ENCODE data around the gene SLC17A5. TPM values are rescaled to one million over a fixed set of nuclear protein-coding genes. Genes with fewer than 3 reads are reported as not detected.

Gene SLC17A5
- total and polyA plus RNA-seq, 9 donors: 13.5 to 24.8 (median 19.1) TPM

DNA sequence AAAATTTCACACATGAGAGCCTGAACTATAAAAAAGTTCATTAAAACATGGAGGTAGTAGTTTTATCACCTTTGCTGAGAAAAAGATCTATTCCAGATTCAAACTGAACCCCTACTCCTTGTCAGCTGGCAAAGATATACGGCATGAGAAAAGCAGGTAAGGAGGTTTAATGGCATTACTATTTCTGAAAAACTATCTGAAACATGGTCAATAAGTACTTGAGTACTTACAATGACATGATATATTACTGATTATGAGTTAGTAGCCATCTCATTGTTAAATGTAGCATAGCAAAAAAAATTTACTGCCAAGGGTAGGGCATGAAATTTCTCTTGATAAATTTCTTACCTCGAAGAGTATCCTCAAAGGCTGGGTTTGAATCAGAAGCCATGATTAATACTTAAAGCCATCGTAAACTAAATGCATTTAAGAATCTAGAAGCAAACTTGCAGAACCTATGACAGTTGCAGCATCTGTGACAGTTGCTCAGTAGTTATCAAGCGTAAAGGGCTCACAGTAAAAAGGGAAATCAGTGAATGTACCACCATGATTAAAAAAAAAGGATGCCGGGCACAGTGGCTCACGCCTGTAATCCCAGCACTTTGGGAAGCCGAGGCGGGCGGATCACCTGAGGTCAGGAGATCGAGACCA, 8.7 kb downstream of the SLC17A5 start:
- H3K27ac ChIP-seq (ENCODE audit: low read length): no peak overlapping the region
- H3K4me3 ChIP-seq (ENCODE audit: low read length): peak overlapping the region; percentile 15
- H3K4me1 ChIP-seq (ENCODE audit: control insufficient read depth, insufficient read depth, low read length): no peaks in the 10 kb centered on the region
- peaks cover 5% of the 10 kb centered on the region for H3K36me3 ChIP-seq (ENCODE audit: control insufficient read depth, insufficient read depth, low read length)
- H3K9me3 ChIP-seq (replicated peaks; ENCODE audit: control insufficient read depth, low read depth, low read length): no peaks in the 10 kb centered on the region
- WGBS (ENCODE audit: insufficient coverage): 18% methylated on average over 8 of the region's 10 CpGs
- H3K27me3 ChIP-seq (ENCODE audit: control insufficient read depth, insufficient read depth, low read length): no peaks in the 10 kb centered on the region
- no peak for DNase-seq

DNA sequence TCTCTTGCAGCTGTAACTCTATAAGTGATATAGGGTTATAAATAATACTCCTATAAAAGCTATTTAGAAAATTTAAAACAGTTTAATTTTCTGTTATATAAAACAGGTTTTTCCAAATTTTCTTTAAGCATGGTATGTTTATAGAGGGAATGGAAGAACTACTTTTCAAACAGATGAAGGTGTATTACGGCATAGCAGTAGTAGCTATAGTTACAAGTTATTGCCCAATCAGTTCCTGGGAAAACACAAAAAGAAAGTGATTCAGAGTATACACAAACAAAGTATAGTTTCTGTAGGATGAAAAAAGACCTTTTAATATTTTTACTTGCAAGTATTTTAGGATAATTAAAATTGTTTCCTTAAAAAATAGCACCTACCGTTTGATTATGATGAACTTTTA, 9.8 kb downstream of the SLC17A5 start:
- peaks cover 3% of the 10 kb centered on the region for H3K36me3 ChIP-seq (ENCODE audit: control insufficient read depth, insufficient read depth, low read length)

DNA sequence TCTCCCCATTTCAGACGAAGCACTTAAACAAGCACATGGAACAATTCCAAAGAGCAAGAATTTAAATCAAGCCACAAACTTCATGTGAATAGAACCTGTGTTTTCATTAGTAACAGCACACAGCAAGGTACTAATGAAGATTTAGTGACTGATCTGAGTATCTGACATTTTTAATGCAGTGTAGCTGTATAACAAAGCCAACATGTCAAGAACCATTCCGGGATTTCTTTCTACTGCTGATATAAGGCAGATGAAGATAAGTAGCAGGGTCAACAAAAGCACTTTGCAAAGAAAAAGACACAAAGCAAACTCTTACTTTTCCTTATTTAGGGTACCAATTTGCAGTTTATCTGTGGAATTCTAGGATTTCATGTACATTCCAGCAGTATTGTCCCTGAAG, 11.3 kb downstream of the SLC17A5 start:
- no peak for DNase-seq
- WGBS (ENCODE audit: insufficient coverage): no CpG with 5 or more reads among the region's 2 CpGs
- Histone ChIP-seq H3K4me3 (ENCODE audit: low read length) (no peak overlapping the region), H3K27me3 (ENCODE audit: control insufficient read depth, insufficient read depth, low read length) (no peaks in the 10 kb centered on the region), H3K36me3 (ENCODE audit: control insufficient read depth, insufficient read depth, low read length) (peaks cover 4% of the 10 kb centered on the region), H3K4me1 (ENCODE audit: control insufficient read depth, insufficient read depth, low read length) (no peaks in the 10 kb centered on the region), H3K27ac (ENCODE audit: low read length) (no peak overlapping the region), H3K9me3 (replicated peaks; ENCODE audit: control insufficient read depth, low read depth, low read length) (no peaks in the 10 kb centered on the region)

More for the DNA sequence above, 9.8 kb downstream of the SLC17A5 start:
- no peak for DNase-seq
- Histone ChIP-seq H3K27me3 (ENCODE audit: control insufficient read depth, insufficient read depth, low read length) (no peaks in the 10 kb centered on the region), H3K9me3 (replicated peaks; ENCODE audit: control insufficient read depth, low read depth, low read length) (no peaks in the 10 kb centered on the region), H3K4me3 (ENCODE audit: low read length) (no peak overlapping the region), H3K27ac (ENCODE audit: low read length) (no peak overlapping the region), H3K4me1 (ENCODE audit: control insufficient read depth, insufficient read depth, low read length) (no peaks in the 10 kb centered on the region)
- no CpG with 5 or more reads among the region's 2 CpGs for WGBS (ENCODE audit: insufficient coverage)

DNA sequence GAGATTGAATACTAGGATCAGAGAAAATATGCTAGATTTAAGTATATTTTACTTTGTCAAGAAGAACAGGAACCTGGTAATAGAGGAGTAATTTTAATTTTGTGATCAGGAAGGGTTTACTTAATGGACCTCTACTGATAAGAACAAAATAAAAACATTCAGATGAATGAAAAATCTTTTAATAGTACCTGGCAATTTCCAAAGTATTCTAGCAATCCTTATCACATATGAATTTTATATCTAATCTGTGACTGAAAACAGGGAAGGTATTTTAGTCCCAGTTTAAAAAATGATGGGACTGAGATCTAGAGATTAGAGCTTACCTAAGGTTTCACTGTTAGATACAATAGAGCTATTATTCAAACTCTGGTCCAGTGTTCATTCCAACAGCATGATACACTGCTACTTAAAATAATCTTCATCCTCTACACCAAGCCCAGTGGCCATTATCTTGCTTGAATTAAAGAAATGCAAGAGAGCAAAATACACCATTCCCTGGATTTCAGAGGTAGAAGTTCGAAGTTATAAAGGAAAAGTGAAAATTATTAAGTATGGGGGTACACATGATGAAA, 13.5 kb downstream of the SLC17A5 start:
- H3K4me1 ChIP-seq (ENCODE audit: control insufficient read depth, insufficient read depth, low read length): no peaks in the 10 kb centered on the region
- H3K9me3 ChIP-seq (replicated peaks; ENCODE audit: control insufficient read depth, low read depth, low read length): no peaks in the 10 kb centered on the region
- peaks cover 13% of the 10 kb centered on the region for H3K36me3 ChIP-seq (ENCODE audit: control insufficient read depth, insufficient read depth, low read length)
- no peak overlapping the region for H3K4me3 ChIP-seq (ENCODE audit: low read length)
- no peaks in the 10 kb centered on the region for H3K27me3 ChIP-seq (ENCODE audit: control insufficient read depth, insufficient read depth, low read length)
- no CpG with 5 or more reads among the region's 1 CpG for WGBS (ENCODE audit: insufficient coverage)
- DNase-seq: no peak
- no peak overlapping the region for H3K27ac ChIP-seq (ENCODE audit: low read length)

DNA sequence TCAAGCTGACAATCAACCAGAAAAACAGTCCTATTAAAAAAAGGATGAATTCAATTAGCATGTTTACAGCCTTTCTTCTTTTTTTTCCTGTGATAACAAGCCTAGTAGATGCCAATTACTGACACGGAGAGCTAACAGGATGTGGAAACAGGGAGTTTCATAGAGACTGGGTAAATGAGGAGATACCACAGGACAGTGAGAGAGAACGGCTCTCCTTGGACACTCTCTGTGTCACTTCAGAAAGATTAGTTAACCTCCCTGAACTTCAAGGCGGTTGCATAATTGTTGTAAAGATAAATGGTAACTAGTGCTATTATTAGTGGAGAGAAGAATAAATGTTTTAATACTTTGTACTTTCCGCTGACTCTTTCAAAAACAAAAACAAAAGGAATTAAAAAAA, 14.8 kb downstream of the SLC17A5 start:
- no peak for DNase-seq
- Histone ChIP-seq H3K4me1 (ENCODE audit: control insufficient read depth, insufficient read depth, low read length) (no peaks in the 10 kb centered on the region), H3K9me3 (replicated peaks; ENCODE audit: control insufficient read depth, low read depth, low read length) (no peaks in the 10 kb centered on the region), H3K4me3 (ENCODE audit: low read length) (no peak overlapping the region), H3K36me3 (ENCODE audit: control insufficient read depth, insufficient read depth, low read length) (peaks cover 19% of the 10 kb centered on the region), H3K27ac (ENCODE audit: low read length) (no peak overlapping the region), H3K27me3 (ENCODE audit: control insufficient read depth, insufficient read depth, low read length) (no peaks in the 10 kb centered on the region)
- no CpG with 5 or more reads among the region's 4 CpGs for WGBS (ENCODE audit: insufficient coverage)

DNA sequence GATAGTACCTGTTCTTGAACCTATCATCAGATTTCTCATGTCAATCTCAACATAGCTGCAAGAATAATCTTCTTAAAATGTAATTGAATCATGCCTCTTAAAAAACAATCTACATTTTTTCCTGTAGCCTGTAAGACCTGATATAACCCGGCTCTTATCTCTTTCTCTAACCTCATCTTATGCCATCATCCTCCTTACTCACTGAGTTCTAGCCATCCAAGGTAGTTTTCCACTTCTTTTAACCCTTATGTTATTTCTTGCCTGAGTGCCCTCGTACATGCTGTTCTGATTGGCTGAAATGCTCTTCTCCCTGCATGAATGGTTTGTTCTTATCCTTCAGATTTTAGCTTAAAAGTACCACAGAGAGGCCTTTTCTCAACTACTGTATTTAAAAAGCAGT, 16.4 kb downstream of the SLC17A5 start:
- 100% methylated on average over 1 of the region's 2 CpGs for WGBS (ENCODE audit: insufficient coverage)

DNA sequence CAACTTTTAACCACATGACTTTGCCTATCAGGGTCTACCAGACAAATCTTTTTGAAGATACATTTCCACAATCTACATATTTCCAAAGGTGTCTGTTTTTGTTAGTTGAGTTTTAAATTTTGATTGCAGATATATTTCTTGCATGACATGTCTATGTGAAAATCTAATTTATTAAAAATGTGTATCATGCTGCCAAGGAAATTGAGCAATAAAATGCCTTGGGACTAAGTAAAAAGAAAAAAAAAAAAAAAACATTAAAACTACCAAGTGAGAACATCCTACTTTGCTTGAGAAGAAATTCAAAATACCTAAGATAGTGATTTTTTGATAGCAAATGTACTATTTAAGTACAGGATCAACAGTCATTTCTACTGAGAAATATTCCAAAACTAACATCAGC, 17.7 kb downstream of the SLC17A5 start:
- H3K27me3 ChIP-seq (ENCODE audit: control insufficient read depth, insufficient read depth, low read length): no peaks in the 10 kb centered on the region
- H3K9me3 ChIP-seq (replicated peaks; ENCODE audit: control insufficient read depth, low read depth, low read length): no peaks in the 10 kb centered on the region
- no peaks in the 10 kb centered on the region for H3K4me1 ChIP-seq (ENCODE audit: control insufficient read depth, insufficient read depth, low read length)
- no peak overlapping the region for H3K4me3 ChIP-seq (ENCODE audit: low read length)
- H3K27ac ChIP-seq (ENCODE audit: low read length): no peak overlapping the region
- H3K36me3 ChIP-seq (ENCODE audit: control insufficient read depth, insufficient read depth, low read length): peaks cover 23% of the 10 kb centered on the region
- no peak for DNase-seq

More for the DNA sequence above, 16.4 kb downstream of the SLC17A5 start:
- no peak overlapping the region for H3K4me3 ChIP-seq (ENCODE audit: low read length)
- H3K9me3 ChIP-seq (replicated peaks; ENCODE audit: control insufficient read depth, low read depth, low read length): no peaks in the 10 kb centered on the region
- H3K36me3 ChIP-seq (ENCODE audit: control insufficient read depth, insufficient read depth, low read length): peaks cover 26% of the 10 kb centered on the region
- H3K4me1 ChIP-seq (ENCODE audit: control insufficient read depth, insufficient read depth, low read length): no peaks in the 10 kb centered on the region
- no peak overlapping the region for H3K27ac ChIP-seq (ENCODE audit: low read length)
- H3K27me3 ChIP-seq (ENCODE audit: control insufficient read depth, insufficient read depth, low read length): no peaks in the 10 kb centered on the region
- no peak for DNase-seq

DNA sequence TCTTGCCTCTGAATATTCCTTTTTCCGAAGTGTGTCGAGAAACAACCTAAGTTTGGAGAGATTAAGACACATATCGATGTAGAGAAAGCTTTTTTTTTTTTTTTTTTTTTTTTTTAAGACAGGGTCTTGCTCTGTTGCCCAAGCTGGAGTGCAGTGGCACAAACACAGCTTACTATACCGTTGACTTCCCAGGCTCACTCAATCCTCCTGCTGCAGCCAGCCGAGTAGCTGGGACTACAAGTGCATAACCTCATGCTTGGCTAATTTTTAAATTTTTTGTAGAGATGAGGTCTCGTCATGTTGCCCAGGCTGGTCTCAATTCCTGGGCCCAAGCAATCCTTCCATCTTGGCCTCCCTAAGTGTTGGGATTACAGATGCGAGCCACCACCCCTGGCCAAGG, 21.4 kb downstream of the SLC17A5 start:
- no peaks in the 10 kb centered on the region for H3K9me3 ChIP-seq (replicated peaks; ENCODE audit: control insufficient read depth, low read depth, low read length)
- WGBS (ENCODE audit: insufficient coverage): no CpG with 5 or more reads among the region's 7 CpGs
- no peak overlapping the region for H3K4me3 ChIP-seq (ENCODE audit: low read length)
- H3K27ac ChIP-seq (ENCODE audit: low read length): no peak overlapping the region
- no peaks in the 10 kb centered on the region for H3K27me3 ChIP-seq (ENCODE audit: control insufficient read depth, insufficient read depth, low read length)
- DNase-seq: no peak
- peaks cover 27% of the 10 kb centered on the region for H3K36me3 ChIP-seq (ENCODE audit: control insufficient read depth, insufficient read depth, low read length)
- no peaks in the 10 kb centered on the region for H3K4me1 ChIP-seq (ENCODE audit: control insufficient read depth, insufficient read depth, low read length)

DNA sequence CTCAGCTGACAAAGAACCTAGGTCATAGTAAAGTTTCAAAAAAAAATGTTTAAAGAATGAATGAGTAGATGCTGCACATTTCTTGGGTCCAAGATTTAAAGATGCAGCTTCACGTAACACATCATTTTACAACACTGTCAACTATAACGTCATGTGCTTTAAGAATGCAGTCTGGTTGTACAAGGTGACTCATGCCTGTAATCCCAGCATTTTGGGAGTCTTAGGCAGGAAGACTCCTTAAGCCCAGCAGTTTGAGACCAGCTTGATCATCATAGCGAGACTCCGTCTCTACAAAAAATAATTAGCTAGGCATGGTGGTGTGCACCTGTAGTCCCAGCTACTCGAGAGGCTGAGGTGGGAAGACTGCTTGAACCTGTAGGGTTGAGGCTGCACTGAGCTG, 21.9 kb downstream of the SLC17A5 start:
- WGBS (ENCODE audit: insufficient coverage): 50% methylated on average over 1 of the region's 5 CpGs
- no peak for DNase-seq
- Histone ChIP-seq H3K4me3 (ENCODE audit: low read length) (no peak overlapping the region), H3K4me1 (ENCODE audit: control insufficient read depth, insufficient read depth, low read length) (no peaks in the 10 kb centered on the region), H3K36me3 (ENCODE audit: control insufficient read depth, insufficient read depth, low read length) (peaks cover 23% of the 10 kb centered on the region), H3K27me3 (ENCODE audit: control insufficient read depth, insufficient read depth, low read length) (no peaks in the 10 kb centered on the region), H3K27ac (ENCODE audit: low read length) (no peak overlapping the region), H3K9me3 (replicated peaks; ENCODE audit: control insufficient read depth, low read depth, low read length) (no peaks in the 10 kb centered on the region)

DNA sequence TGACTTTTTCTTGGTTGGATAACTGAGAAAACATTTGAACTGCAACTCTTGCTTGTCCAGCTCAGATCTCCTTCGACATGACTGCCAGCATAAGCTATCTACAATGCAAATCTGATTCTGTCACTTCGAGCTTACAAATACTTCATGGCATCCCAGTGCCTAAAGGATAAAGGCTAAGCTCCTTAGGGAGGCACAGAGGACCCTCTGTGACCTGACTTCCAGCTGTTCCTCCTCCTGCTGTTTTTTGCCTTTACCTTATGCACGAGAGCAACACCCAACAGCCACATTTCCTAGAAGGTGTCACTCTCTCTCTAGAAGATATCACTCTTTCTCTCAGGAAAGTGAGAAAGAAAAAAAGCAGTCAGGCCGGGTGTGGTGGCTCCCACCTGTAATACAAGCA, 23.4 kb downstream of the SLC17A5 start:
- no peak overlapping the region for H3K27ac ChIP-seq (ENCODE audit: low read length)
- no peaks in the 10 kb centered on the region for H3K9me3 ChIP-seq (replicated peaks; ENCODE audit: control insufficient read depth, low read depth, low read length)
- WGBS (ENCODE audit: insufficient coverage): 78% methylated on average over 1 of the region's 4 CpGs
- H3K4me3 ChIP-seq (ENCODE audit: low read length): no peak overlapping the region
- no peaks in the 10 kb centered on the region for H3K4me1 ChIP-seq (ENCODE audit: control insufficient read depth, insufficient read depth, low read length)
- no peaks in the 10 kb centered on the region for H3K27me3 ChIP-seq (ENCODE audit: control insufficient read depth, insufficient read depth, low read length)
- H3K36me3 ChIP-seq (ENCODE audit: control insufficient read depth, insufficient read depth, low read length): peaks cover 22% of the 10 kb centered on the region
- DNase-seq: no peak

DNA sequence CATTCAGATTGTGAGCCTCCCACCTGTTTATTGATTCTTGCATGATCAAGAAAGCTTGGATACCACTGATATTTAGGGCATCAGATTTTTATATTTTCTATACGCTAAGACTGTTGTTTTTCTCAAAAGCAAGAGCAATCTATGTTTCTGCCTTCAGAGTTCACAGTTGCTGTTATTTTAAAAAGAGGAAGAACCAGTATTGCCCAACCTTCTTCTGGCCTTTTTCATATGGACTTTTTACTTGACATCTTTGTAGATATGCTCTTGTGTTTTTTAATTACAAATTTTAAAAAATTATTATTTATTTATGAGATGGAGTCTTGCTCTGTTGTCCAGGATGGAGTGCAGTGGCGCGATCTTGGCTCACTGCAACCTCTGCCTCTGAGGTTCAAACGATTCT, 28.9 kb downstream of the SLC17A5 start:
- H3K9me3 ChIP-seq (replicated peaks; ENCODE audit: control insufficient read depth, low read depth, low read length): no peaks in the 10 kb centered on the region
- no peaks in the 10 kb centered on the region for H3K4me1 ChIP-seq (ENCODE audit: control insufficient read depth, insufficient read depth, low read length)
- DNase-seq: no peak
- H3K27me3 ChIP-seq (ENCODE audit: control insufficient read depth, insufficient read depth, low read length): no peaks in the 10 kb centered on the region
- peaks cover 10% of the 10 kb centered on the region for H3K36me3 ChIP-seq (ENCODE audit: control insufficient read depth, insufficient read depth, low read length)
- H3K27ac ChIP-seq (ENCODE audit: low read length): no peak overlapping the region
- no peak overlapping the region for H3K4me3 ChIP-seq (ENCODE audit: low read length)
- WGBS (ENCODE audit: insufficient coverage): 94% methylated on average over 3 of the region's 4 CpGs

Measured in muscle of leg (tissue), 11 donors.